GM19438 (cell line): Measurements from ENCODE around the gene KBTBD13.
"Not testable (repeated sequence)": the region's sequence is repeated elsewhere in the genome, so short reads cannot be mapped to it uniquely, and the experiment has no call there.

Source experiments
- ATAC-seq: cut with Tn5 transposase; IDR thresholded peaks from one replicate; pipeline ENCODE4 v1.9.1; 2021; ENCODE audit warnings: low read depth; ENCODE audit not compliant: unreplicated experiment

The KBTBD13 gene

DNA sequence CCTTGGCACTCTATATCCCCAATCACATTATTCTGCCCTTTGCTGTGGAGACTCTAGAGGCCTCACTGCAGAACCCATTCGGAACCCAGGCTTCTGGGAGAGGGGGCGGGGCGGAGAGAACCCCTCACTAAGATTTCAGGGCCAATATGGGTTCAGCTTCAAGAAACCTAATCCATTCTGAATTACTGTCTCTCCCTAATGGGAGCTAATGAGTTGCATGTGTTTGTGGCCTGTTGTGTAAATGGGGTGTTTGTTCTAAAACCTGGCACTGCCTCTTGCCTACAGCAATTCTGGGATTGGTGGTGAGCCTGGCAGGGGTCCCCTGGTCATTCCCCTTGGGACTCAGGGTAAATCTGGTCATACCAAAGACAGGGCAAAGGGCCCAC, 8.2 kb upstream of the KBTBD13 start:
- ATAC-seq = no peak

DNA sequence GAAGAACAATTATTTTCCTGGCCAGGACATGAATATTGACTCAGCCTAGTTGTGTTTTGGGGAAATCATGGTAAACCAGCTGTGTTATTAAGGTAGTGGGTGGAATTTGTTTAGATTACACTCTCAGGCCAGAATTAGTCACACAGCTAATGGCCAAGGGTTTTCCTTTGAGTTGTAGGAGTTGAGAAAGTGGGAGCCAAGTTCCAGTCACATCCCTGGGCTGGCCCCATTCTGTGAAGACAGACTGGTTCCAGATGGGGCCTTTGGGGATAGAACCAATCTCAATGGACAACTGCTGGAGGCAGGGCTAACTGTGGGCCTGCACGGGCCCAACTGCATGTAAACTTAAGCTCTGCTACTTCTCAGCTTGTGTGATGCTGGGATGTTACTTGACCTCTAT, 7.4 kb upstream of the KBTBD13 start:
- no peak for ATAC-seq

DNA sequence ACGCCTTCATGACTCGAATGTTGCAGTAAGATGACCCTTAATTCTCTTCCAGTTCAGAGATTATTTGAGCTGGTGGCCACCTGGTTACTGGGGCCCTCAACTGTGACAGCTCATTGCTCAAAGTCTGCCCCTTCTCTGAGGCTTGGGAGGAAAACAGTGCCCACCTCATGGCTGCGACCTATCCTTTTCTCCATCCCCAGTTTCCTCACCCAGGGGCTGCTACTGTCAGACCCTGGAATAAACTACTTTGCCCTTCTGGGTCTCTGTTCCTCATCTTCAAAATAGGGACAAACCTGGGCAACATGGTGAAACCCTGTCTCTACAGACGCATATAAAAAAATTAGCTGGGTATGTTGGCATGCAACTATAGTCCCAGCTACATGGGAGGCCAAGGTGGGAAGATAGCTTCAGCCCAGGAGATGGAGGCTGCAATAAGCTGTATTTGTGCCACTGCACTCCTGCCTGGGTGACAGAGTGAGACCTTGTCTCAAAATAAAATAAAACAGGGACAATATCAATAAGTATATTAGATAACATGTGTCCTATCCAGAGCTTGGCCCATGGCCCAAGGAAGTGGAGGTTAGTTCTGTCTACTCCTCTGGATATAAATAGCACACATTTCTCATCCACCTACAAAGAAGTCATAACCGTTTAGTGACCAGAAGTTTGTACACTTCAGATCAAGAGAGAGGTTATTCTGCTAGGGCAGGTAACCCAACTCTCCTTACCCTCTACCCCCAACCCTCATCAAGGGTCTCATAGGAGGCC, 6.6 kb upstream of the KBTBD13 start:
- ATAC-seq = no peak

DNA sequence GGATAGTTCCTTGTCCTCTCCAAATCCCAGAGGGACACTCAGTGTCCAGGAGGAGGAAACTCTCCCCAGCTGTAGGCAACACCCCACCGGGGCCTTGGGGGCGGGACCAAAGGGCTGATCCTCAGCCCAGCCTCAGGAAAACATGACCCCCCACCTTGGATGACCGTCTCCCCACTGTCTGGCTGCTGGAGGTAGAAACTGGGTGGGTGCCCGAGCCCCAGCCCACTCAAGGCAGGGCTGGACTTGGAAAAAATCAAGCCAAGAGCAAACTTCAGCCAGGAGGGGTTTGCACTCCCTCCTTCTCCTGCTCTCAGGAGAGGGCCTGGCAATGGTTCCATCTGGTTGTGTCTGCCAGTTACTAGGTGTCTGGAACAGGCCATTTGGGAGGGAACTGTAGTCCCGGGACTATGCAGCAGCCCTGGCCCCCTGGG, 5.2 kb upstream of the KBTBD13 start:
- no peak for ATAC-seq

DNA sequence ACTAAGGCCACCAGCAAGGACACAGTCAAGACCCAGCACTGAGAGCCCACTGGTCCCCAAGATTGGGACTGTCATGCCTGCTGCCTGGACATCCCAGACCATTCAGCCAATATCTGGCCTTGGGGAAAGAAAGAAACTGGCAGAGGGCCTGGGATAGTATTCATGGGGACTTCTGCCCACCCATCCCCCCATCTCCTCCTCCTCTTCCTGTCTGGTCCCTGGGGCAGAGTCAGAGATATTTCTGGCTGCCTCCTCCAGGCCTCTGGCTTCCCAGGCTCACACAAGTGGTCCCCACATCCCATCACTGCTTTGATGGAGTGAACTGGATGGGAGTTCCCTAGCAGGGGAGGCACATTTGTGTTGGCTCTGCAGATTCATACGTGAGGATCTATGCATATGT, 4.5 kb upstream of the KBTBD13 start:
- ATAC-seq = no peak

DNA sequence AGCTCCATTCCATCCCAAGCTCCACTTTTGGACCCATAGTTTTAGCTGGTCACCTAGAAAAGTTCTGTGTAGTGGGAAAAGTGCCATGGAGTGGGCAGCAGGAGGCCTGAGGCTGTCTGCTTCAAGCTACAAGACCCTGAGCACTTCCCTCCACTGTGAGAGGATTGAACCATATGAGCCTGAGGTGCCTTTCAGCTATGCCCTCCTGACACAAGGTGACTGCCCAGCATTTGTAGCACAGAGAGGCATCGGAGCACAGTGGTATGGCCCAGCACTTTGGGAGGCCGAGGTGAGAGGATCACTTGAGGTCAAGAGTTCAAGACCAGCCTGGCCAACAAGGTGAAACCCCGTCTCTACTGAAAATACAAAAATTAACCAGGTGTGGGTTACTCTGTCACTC, 3.9 kb upstream of the KBTBD13 start:
- no peak for ATAC-seq

DNA sequence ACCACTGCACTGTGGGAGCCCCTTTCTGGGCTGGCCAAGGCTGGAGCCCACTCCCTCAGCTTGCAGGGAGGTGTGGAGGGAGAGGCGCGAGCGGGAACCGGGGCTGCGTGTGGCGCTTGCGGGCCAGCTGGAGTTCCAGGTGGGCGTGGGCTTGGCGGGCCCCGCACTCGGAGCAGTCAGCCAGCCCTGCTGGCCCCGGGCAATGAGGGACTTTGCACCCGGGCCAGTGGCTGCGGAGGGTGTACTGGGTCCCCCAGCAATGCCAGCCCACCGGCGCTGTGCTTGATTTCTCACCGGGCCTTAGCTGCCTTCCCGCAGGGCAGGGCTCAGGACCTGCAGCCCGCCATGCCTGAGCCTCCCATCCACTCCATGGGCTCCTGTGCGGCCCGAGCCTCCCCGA, 1.6 kb upstream of the KBTBD13 start:
- not testable (repeated sequence) for ATAC-seq

DNA sequence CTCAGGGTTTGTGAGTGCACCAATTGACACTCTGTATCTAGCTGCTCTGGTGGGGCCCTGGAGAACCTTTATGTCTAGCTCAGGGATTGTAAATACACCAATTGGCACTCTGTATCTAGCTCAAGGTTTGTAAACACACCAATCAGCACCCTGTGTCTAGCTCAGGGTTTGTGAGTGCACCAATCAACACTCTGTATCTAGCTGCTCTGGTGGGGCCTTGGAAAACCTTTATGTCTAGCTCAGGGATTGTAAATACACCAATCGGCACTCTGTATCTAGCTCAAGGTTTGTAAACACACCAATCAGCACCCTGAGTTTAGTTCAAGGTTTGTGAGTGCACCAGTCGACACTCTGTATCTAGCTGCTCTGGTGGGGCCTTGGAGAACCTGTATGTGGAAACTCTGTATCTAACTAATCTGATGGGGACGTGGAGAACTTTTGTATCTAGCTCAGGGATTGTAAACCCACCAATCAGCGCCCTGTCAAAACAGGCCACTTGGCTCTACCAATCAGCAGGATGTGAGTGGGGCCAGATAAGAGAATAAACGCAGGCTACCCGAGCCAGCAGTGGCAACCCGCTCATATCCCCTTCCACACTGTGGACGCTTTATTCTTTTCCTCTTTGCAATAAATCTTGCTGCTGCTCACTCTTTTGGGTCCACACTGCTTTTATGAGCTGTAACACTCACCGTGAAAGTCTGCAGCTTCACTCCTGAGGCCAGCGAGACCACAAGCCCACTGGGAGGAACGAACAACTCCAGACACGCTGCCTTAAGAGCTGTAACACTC, 745 bp upstream of the KBTBD13 start:
- not testable (repeated sequence) for ATAC-seq

DNA sequence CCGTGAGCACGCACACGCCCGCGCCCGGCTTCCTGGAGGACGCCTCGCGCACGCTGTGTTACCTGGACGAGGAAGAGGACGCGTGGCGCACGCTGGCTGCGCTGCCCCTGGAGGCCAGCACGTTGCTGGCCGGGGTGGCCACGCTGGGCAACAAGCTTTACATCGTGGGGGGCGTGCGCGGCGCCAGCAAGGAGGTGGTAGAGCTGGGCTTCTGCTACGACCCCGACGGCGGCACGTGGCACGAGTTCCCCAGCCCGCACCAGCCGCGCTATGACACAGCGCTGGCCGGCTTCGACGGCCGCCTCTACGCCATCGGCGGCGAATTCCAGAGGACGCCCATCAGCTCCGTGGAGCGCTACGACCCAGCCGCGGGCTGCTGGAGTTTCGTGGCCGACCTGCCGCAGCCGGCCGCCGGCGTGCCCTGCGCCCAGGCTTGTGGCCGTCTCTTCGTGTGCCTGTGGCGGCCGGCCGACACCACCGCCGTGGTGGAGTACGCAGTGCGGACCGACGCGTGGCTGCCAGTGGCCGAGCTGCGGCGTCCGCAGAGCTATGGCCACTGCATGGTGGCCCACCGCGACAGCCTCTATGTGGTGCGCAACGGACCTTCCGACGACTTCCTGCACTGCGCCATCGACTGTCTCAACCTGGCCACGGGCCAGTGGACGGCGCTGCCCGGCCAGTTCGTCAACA, 890 bp downstream of the KBTBD13 start:
- no peak for ATAC-seq

DNA sequence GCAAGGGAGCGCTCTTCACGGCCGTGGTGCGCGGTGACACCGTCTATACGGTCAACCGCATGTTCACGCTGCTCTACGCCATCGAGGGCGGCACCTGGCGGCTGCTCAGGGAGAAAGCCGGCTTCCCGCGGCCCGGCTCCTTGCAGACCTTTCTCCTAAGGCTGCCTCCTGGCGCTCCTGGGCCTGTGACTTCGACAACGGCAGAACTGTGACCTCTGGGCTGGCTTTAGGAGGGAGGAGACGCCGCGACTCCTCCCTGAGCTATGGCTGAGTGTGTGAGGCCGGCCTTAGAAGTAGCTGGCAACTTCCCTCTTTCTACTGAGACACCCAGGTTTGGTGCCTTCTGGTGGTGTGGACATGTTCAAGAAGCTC, 1.4 kb downstream of the KBTBD13 start:
- no peak for ATAC-seq

DNA sequence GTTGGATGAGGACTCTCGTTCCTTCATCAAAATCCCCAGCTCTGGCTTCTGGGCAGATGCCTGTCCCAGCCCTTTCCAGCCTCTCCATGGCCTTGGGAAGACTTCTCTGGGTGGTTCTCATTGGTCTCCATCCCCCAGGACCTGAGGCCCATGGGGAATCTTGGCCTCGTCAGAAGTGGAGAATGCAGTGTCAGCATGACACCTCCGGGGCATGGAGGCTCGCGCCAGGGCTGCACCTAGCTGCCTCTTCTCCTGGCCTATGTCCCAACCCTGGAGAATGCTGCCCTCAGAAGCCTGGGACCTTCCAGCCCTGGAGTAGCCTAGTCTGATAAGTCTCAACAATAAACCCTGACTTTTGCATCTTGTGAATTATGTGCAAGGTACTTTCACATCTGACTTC, 3.0 kb downstream of the KBTBD13 start:
- no peak for ATAC-seq

DNA sequence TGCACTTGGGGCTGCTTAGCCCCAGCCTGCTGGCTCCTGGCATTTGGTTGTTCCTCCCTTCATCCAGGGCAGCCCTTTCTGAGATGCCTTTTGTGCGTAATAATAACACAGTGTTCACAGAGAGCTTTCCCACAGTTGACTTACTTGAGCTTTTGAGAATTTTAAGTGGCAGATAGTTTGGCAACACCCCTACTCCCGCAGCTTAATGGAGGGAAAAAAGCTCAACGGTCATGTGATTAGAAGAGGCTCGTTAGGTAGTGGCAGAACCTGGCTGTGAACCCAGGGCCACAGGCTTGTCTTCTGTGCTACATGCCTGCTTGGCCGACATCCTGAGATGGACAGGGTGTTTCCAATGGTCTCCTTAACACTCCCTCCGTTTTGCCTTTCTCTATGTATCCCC, 4.7 kb downstream of the KBTBD13 start:
- no peak for ATAC-seq

DNA sequence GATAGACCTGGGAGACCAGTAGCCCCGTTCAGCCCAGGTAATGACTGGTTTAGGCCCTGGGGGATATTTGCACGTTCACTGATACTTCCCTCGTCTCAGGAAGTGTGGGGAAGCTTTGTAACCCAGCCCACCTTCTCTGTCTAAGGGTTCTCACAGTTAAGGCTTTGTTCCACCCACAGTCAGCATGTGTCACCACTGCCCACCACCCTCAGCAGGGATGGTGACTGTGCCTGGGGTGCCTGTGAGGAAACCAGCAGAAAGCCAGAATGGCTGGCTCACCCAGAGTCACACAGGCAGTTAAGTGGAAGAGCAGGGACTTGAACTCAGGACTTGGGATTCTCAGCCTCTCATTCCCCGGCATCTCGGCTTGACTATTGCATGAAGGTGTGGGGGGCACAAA, 5.2 kb downstream of the KBTBD13 start:
- ATAC-seq = no peak

DNA sequence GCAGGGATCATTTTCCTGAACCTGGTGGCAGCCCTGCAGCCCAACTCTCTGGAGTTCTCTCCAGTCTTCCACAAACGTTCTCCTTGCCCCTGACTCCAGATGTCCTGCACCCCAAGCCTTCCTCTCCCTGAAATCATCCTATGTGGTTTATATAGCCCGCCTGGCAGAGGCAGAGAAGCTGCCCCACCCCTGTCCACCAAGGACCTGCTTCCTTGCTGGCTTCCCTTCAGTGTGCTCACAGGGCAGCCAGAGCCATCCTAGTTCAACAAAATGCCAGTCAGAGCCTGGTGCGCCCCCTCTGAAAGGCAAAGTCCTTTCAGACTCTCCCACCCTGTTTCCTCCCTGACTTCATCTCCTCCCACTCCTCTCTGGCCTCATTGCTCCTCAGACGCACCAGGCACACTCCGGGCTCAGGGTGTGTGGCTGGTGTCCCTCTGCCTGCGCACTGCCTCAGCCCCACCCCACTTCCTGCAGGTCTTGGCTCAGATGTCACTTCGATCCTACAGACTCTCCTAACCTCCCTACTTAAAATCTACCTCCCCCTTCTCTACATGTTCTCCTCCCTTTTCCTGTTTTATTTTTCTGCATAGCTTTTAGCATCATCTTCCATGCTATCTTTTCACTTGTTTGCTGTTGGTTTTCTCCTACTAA, 5.9 kb downstream of the KBTBD13 start:
- ATAC-seq = no peak

DNA sequence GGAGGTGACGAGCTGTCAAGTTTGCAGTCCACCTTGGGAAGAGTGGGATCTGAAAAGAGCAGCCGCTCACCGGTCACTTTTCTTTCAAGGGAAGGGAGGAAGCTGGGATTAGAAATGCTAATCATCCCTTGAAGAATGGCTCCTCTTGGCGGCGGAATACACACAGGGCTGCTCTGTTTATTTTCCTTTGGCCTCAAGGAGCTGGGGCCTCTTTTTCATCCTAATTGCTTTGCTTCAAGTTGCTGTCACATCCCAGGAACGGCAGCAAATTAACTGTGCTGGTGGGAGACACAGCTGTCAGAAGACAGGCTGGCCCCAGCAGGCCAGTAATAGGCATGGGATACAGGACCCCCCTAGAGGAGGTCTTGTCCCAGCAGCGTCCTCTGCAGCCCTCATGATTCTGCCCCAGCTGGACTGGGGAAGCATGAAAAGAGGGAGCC, 6.7 kb downstream of the KBTBD13 start:
- no peak for ATAC-seq

DNA sequence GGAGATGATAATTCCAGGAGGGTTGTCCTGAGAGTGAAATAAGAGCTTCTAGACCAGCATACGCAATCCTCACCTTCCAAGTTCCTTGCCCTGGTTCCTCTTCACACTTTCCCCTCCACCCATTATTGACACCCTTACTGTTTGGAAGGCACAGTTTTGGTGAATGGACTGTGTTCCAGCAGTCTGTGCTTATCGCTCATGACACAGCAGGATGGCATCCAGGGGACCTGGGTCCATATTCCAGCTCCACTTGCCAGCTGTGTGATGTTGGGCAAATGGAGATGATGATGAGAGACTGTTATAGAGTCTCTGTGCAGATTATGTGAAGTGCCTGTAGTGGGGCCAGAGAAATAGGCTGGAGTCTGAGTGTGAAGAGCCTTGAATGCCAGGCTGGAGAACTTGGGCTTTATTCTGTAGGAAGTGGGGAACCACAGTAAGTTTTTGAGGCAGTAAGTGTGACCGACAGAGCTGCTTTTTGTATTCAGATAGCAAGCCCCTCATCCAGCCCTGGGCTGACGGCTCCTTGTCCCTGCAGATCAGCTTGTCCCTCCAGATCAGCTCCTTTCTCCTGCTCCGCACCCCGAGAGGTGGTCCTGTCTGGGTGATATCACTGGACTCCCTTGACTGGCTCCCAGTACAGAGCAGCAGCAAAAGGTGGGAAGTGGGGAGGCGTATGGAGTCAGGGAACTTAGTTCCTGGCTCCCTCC, 8.1 kb downstream of the KBTBD13 start:
- ATAC-seq = no peak

DNA sequence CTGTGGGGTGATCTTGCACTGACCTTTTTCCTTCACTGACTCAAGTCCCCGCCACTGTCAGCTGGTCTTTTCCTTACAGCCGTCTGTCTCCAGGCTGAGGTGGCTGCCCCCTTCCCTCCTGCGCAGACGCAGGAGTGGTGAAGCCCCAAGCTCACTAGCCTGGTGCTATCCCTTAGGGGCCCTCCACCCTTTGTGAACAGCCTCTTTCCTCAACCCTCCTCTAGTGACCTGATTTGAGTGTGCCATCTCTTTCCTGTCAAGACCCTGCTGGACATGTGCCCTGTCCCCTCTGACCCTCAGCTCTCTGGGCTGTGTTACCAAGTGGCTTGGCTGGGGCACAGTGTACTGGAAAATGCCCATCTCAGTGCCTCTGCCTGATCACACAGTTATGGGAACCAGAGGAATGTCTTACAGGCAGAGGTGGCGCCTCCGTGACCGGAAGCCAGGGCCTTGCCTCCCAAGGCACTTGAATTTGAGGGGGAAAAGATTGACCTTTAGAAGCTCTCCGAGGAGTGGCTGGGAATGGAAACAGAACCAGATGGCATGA, 8.7 kb downstream of the KBTBD13 start:
- no peak for ATAC-seq

DNA sequence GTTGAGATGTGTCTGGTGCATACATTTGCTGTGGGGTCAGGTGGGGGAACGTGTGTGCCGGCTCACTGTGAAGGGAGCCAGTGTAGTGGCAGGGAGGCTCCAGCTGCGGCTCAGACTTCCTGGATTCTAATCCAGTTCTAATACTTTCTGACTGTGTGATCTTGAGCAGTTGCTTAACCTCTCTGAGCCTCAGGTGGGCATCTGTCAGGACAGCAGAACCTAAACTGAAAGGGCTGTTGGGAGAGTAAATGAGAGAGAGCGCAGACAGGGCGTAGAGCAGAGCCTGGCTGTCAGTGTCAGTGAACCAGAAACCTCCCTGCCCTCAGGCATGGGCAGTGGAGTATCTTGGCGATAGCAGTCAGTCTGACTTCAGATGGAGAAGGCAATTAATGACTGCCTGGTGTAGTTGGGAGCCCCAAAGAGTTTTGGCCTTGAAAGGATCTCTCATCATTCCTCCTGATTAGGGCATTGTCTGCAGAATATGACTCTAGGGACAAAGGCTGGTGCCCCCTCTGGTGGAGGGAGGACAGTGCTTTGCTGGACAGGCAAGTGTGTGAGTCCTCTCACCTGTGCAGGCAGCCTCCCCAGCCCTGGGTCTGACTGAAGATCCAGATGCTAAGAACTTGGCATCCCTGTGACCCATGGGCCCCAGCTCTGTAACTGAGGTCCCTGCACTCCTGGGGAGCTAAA, 9.6 kb downstream of the KBTBD13 start:
- no peak for ATAC-seq

DNA sequence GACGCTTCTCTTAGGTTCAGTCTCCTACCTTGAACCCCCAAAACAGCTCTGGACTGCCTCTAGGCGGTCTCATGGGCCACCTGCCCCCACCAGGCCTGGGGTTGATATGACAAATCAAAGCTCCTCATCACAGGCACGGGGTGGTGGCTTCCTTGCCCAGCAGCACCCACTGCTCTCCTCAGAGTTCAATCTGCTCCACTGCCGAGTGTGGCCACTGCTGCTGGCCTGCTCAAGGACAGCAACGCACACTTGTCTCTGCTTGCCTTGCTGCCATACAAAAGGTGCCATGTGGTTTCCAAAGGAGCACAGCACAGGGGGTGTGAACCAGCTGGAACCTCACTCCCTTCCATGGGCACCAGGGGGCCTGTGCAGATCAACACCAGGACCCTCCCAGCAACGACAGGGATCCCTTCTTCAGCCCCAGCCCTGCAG, 10.2 kb downstream of the KBTBD13 start:
- ATAC-seq = no peak
